NCI-H510A treated with DMSO at 0.1 percent for 48 hours (cell line): ENCODE results near the gene DUSP19.

Experiments
- DNase-seq: peaks from one replicate; lab custom pipeline; 2025; lab: John Stamatoyannopoulos, UW

DUSP19 gene

GRCh38 chr2:183068561-183068960, 10.0 kb upstream of the DUSP19 start:
- DNase-seq: no peak

GRCh38 chr2:183069174-183069573, 9.4 kb upstream of the DUSP19 start:
- DNase-seq: no peak

GRCh38 chr2:183070942-183071844, 7.4 kb upstream of the DUSP19 start:
- DNase-seq: peak; percentile 69

- DNase-seq: no peak
These were observed 6.4 kb upstream of the DUSP19 start for GRCh38 chr2:183072177-183072576.

- DNase-seq: no peak
These were observed 434 bp upstream of the DUSP19 start for GRCh38 chr2:183078163-183078463.

GRCh38 chr2:183079139-183079775, 710 bp downstream of the DUSP19 start:
- peak; percentile 99 for DNase-seq

- DNase-seq: no peak
These were observed 3.4 kb downstream of the DUSP19 start for GRCh38 chr2:183081911-183082310.

GRCh38 chr2:183088061-183088460, 9.5 kb downstream of the DUSP19 start:
- no peak for DNase-seq

- no peak for DNase-seq
These were observed 10.8 kb downstream of the DUSP19 start for GRCh38 chr2:183089192-183089851.

- DNase-seq: no peak
These were observed 12.9 kb downstream of the DUSP19 start for GRCh38 chr2:183091318-183091953.

- no peak for DNase-seq
These were observed 13.4 kb downstream of the DUSP19 start for GRCh38 chr2:183091954-183092345.

GRCh38 chr2:183093857-183094657, 15.5 kb downstream of the DUSP19 start:
- DNase-seq: no peak

- no peak for DNase-seq
These were observed 27.0 kb downstream of the DUSP19 start for GRCh38 chr2:183105402-183106134.

- DNase-seq: no peak
These were observed 34.0 kb downstream of the DUSP19 start for GRCh38 chr2:183112577-183112976.

- no peak for DNase-seq
These were observed 35.1 kb downstream of the DUSP19 start for GRCh38 chr2:183113630-183114029.

- DNase-seq: peak; percentile 59
These were observed 38.7 kb downstream of the DUSP19 start for GRCh38 chr2:183117226-183117625.

- DNase-seq: no peak
These were observed 44.8 kb downstream of the DUSP19 start for GRCh38 chr2:183123117-183123958.

- no peak for DNase-seq
These were observed 45.3 kb downstream of the DUSP19 start for GRCh38 chr2:183123959-183124221.

- DNase-seq: peak; percentile 99
These were observed 45.8 kb downstream of the DUSP19 start, which contains the start of gene NUP35 for GRCh38 chr2:183124222-183124956. NUP35 (plus strand) TSS chr2:183124443; CDS start chr2:183124458, 15 bp downstream.

GRCh38 chr2:183124957-183125255, 46.4 kb downstream of the DUSP19 start:
- no peak for DNase-seq
